Thyroid gland (tissue), 4 donors: ENCODE data around the gene ADAP1.

Source experiments
- POLR2A ChIP-seq, 2 donors: fragments of 450-650 bp; IDR thresholded peaks; one replicate each; pipeline ENCODE4 v1.6.1; 2017; ENCODE audit warnings: antibody characterized with exemption in 2 of 2, mild to moderate bottlenecking in 2 of 2, moderate library complexity in 1 of 2
- TF ChIP-seq, protein P1 (sequence below), 6 experiments: fragments of 200-600 bp in 3 of 6; fragments of 450-650 bp in 3 of 6; sonication (generic) in 3 of 6; IDR thresholded peaks; one replicate each; pipeline ENCODE4 v1.5.1; 2016 to 2019; ENCODE audit warnings: antibody characterized with exemption in 6 of 6, mild to moderate bottlenecking in 2 of 6, inconsistent platforms in 1 of 6, moderate library complexity in 1 of 6

- no peak for TF ChIP-seq POLR2A (IDR thresholded peaks at IDR 0.05)
- TF ChIP-seq, protein P1, sequence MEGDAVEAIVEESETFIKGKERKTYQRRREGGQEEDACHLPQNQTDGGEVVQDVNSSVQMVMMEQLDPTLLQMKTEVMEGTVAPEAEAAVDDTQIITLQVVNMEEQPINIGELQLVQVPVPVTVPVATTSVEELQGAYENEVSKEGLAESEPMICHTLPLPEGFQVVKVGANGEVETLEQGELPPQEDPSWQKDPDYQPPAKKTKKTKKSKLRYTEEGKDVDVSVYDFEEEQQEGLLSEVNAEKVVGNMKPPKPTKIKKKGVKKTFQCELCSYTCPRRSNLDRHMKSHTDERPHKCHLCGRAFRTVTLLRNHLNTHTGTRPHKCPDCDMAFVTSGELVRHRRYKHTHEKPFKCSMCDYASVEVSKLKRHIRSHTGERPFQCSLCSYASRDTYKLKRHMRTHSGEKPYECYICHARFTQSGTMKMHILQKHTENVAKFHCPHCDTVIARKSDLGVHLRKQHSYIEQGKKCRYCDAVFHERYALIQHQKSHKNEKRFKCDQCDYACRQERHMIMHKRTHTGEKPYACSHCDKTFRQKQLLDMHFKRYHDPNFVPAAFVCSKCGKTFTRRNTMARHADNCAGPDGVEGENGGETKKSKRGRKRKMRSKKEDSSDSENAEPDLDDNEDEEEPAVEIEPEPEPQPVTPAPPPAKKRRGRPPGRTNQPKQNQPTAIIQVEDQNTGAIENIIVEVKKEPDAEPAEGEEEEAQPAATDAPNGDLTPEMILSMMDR (IDR thresholded peaks at IDR 0.05) = no peak
Observed at GRCh38 chr7:959271-959670, 4.8 kb upstream of the ADAP1 start.
